GM10266 (cell line): Measurements from ENCODE around the gene PHF3.
"Not testable (repeated sequence)": the region's sequence is repeated elsewhere in the genome, so short reads cannot be mapped to it uniquely, and the experiment has no call there.

ENCODE experiments used
- DNase-seq: peaks from one replicate; pipeline ENCODE4 v3.0.0; 2012; ENCODE audit errors: extremely low spot score
- TF ChIP-seq, protein P1 (sequence below): IDR thresholded peaks from 2 replicates; pipeline ENCODE4 v1.5.1; 2012; ENCODE audit warnings: mild to moderate bottlenecking, low read depth; ENCODE audit not compliant: control insufficient read depth, insufficient read depth; ENCODE audit errors: missing control alignments

Gene PHF3

DNA sequence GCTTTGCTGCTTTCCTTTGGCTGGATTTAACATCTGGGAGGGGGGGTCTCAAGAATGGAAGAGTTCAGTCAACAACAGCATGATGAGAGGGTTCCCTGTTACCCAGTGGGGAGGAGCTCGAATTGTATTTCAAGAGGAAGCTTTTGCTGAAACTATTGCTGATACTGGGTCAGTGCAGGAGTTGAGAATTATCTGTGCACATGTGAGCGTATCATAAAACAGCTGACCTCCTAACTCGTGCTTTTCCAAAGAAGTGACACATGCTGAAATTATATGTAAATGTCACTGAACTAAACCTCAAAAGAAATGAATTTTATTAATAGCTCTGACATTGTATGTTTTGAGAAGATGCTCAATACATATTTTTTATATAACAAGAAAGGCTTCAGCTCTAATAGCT, 96.3 kb downstream of the PHF3 start:
- DNase-seq: no peak
- TF ChIP-seq, protein P1, sequence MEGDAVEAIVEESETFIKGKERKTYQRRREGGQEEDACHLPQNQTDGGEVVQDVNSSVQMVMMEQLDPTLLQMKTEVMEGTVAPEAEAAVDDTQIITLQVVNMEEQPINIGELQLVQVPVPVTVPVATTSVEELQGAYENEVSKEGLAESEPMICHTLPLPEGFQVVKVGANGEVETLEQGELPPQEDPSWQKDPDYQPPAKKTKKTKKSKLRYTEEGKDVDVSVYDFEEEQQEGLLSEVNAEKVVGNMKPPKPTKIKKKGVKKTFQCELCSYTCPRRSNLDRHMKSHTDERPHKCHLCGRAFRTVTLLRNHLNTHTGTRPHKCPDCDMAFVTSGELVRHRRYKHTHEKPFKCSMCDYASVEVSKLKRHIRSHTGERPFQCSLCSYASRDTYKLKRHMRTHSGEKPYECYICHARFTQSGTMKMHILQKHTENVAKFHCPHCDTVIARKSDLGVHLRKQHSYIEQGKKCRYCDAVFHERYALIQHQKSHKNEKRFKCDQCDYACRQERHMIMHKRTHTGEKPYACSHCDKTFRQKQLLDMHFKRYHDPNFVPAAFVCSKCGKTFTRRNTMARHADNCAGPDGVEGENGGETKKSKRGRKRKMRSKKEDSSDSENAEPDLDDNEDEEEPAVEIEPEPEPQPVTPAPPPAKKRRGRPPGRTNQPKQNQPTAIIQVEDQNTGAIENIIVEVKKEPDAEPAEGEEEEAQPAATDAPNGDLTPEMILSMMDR: no peak

DNA sequence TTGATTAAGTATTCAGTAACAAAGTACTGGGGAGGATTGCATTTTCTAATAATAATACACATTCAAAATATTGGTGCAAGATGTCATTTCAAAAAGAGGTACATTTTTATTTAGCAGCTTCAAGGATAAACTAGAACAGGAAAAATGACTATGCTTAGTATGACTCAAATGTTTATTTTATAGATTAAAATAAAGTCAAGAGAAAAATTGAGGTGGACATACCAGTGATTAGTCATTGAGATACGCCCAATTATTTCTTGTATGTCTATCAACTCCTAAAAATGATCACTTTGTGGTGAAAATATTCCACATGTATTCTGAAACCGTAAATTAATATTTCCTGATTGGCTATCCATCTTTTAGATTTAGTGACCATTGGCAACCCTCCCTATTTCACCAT, 96.7 kb downstream of the PHF3 start:
- no peak for DNase-seq
- TF ChIP-seq, protein P1: no peak

DNA sequence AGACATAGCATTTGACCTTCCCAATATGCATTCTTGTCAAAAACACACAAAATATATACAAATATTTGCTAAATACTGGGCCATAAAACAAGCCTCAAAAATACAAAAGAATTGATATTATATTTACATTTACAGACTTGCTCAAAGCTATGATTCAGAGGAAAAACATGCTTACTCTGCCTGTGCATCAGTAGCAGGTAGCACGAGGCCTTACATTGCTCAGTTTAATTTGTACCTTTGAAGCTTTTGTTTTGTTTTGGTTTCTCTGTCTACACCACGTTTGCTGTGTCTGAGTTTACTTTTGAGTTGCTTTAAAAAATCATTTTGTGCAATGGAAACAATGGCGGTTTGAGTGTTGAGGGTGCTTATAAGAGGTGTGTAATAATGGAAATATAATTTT, 99.3 kb downstream of the PHF3 start:
- no peak for DNase-seq
- TF ChIP-seq, protein P1: no peak

DNA sequence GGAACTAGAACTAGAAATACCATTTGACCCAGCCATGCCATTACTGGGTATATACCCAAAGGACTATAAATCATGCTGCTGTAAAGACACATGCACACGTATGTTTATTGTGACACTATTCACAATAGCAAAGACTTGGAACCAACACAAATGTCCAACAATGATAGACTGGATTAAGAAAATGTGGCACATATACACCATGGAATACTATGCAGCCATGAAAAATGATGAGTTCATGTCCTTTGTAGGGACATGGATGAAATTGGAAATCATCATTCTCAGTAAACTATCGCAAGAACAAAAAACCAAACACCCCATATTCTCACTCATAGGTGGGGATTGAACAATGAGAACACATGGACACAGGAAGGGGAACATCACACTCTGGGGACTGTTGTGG, 102.6 kb downstream of the PHF3 start:
- DNase-seq: not testable (repeated sequence)

DNA sequence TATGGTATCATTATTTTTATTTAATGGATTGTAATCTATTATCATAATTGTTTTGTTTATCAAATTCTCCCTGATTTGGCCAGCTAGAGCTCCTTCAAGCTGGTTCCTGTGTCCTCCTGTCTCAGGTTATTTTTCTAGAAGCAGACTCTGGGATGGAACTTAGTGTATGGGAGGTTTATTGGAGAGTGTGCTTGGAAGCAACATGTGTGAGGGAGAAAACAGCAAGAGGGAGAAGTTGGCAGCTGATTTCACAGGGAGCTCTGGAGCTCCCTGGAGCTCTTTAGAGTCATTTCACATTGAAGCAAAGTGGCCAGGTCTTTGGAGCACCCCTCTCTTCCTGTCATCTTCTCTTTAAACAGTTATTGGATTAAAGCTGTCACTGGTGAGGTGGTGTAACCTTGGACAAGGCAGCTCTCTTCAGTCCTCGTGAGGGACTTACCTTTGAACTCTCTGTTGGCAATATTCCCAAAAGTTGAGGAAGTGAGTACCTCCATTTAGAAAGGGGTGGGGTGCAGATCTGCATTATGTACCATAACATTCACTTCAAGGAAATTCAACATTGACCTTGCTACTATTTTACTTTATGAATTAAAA, 103.6 kb downstream of the PHF3 start:
- TF ChIP-seq, protein P1: no peak

DNA sequence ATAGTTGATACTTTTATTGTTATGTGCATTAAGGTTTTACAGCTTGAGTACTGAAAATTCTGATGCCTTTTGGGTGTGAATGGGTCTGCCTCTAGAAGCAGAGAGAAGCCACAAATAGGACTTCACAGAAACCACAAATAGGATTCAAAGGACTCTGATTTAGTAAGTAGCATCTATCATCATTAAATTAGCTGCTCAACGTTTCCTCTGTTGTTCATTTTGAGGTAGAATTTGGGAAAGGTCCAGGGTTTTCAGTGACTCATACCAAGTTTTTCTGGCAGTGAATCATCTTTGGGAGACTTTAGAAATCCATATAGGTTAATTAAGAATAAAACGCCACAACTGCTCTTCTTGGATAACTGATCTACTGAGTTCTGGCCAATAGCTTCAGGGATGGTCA, 105.1 kb downstream of the PHF3 start:
- no peak for DNase-seq
- TF ChIP-seq, protein P1: no peak

More for the DNA sequence above, 103.6 kb downstream of the PHF3 start:
- DNase-seq: no peak

DNA sequence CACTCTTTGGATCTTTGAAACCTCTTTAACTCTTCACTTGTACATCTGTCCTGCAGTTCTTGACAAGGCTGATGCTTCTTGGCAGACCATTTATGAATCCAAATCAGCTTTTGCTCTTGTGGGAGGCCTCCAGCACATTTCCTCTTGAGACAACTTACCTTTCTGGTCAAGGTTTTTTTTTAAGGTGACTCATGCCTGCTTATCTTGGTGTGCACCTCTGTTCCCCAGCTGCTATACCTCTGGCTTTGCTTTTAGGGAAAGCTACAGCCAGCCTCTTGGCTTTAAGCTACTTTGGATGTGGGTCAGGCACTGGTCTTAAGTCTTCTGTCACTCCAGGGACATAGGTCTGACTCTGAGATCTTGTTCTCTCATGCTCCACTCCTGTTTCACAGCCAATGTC, 106.5 kb downstream of the PHF3 start:
- TF ChIP-seq, protein P1: no peak
- no peak for DNase-seq

DNA sequence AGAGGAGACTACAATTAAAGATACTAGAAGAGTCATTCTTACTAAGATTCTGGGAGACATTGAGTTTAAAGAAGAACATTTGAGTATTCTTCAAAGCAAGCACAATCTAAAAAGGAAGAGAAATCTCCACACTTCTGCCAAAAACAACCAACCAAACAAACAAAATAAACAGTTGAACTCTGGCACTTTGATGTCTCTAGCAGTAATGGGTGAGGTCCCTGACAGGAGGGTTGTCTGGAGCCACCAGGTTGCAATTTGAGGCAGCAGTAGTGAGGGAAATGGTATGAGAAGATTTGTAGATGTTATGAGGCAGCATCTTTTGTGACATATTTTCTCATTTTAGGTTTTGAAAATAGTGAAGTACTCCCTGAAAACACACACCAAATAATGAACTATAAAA, 108.1 kb downstream of the PHF3 start:
- TF ChIP-seq, protein P1: no peak

More for the DNA sequence above, 108.1 kb downstream of the PHF3 start:
- DNase-seq: no peak
